HG03039 (cell line): ENCODE measurements around the gene EMC7.

Experiments
- ATAC-seq: cut with Tn5 transposase; IDR thresholded peaks from one replicate; pipeline ENCODE4 v1.9.1; 2021; ENCODE audit warnings: mild to moderate bottlenecking, moderate library complexity; ENCODE audit not compliant: unreplicated experiment

The EMC7 gene

DNA sequence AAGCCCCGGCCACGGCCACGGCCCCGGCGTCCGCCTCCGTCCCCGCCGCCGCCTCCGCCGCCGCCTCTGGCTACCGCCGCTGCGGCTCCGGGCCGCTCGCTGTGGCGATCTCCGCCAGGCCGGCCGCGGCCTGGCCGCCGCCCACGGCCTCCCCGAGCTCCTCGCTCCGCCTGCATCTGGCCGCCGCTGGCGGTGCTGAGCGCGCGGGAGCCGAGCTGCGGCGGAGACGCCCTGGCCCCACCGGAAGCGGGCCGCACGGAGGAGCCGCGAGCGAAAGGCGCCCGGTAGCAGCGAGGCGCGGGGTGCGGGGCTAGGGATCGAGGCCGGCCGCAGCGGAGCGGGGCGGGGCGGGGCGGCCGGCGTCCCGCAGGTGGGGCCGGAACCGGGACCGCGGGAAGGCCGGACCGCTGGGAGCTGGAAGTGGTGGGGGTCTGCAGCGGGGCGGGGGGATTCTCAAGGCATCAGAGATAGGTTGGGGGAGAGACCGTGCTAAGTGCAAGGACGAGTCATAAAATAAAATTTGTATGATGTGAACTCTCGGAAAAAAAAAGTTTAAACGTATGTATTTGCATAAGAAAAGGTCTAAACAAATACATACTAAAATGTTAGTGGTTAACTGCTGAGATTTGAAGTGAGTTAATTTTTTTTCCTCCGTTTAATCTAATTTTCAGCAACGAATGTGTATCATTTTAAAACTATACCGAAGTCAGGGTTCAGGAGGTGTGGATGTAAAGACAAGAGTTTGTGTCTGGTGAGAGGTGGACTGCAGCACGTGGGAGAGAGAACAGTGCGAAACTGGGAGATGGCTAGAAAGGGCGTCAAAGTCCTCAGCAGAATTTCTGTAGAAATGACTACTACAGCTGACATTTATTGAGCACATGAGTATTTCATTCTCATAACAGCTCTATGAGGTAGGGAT is 62.5 kb downstream of the EMC7 start, which contains the start of gene AVEN:
TSS of gene AVEN (minus strand) at position 334 of the 919 bp plus-strand sequence. CDS start at position 176, 158 bp downstream.
- peak; percentile 41 for ATAC-seq

DNA sequence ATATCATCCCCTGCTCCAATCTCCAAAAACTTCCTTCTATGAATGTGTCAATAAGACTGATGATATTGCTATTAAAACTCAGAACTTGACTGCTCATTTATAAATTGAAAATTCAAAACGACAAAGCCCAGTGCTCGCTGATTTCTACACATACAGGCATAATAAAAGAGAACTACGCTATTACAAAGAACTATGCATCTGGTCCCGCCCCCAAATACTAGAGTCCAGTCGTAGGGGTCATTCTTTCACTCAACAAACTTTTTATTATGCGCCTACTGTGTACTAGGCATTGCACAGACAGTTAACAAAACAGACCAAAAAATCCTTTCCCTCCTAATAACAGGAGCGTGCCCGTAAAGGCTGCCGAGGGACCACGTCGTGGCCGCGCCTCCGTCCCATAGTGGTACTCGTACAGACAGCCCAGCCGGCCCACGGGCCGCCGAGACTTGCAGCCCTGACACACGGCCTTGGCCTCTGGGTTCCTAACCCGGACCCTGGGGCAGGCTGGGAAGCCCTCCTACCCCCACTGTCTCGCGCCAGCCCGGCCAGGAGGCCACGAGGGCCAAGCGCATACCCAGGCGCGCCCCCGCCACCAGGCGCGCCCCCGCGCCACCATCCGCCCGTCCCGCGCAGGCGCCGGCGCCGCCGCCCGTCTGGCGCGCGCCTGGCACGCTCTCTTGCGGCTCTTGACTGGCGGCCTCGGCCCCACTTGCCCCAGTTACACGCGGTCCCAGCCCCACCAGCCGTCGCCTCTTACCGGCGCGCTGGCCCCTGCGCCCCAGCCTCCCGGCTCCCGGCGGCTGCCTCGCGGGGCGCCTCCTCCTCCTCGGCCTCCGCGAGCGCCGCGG is 63.4 kb downstream of the EMC7 start:
- ATAC-seq, result peak; percentile 63
